Measurements from ENCODE around the gene RHBDD2. TPM values are rescaled to one million over a fixed set of nuclear protein-coding genes. Genes with fewer than 3 reads are reported as not detected.

Gene RHBDD2
- total and polyA plus RNA-seq, 9 of the 15 experiments (the other 6 are each of a cell fraction or from before 2014, with no cell fraction given): 3.3 to 36.7 (median 17.9) TPM

DNA sequence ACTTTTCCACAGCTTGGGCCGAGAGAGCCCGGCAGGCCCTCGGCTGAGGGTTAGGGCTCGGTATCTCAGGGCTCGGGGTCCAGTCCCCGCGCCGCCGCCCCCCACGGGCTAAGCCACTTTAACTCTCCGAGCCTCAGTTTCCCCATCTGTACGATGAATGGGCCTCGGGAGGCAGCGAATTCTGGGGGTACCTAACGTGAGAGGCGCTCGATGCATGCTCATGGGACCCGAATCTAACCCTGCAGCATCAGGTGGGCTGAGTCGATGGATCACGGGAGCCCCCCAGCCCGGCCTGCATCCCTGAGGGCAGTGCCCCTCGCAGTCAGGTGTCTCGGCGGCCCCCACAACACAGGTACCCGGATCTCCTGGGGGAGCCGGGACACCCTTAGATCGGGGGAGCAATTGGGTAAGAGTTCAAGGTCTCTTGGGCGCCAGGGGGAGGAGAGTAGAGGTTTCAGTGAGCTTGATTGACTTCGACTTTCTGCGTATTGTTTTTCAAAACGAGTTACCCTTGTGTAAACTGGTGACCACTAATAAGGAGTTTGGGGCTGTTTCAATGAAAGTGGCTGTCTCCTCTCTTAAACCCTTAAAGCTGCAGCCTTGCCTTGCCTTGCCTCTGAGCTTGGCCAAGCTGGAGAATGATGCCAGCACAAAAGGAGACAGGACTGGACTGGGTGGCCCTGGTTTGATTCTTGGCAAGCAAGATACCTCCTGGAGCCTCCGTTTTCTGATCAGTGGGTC, 36.8 kb downstream of the RHBDD2 start (continued):
- TF ChIP-seq, protein P1, sequence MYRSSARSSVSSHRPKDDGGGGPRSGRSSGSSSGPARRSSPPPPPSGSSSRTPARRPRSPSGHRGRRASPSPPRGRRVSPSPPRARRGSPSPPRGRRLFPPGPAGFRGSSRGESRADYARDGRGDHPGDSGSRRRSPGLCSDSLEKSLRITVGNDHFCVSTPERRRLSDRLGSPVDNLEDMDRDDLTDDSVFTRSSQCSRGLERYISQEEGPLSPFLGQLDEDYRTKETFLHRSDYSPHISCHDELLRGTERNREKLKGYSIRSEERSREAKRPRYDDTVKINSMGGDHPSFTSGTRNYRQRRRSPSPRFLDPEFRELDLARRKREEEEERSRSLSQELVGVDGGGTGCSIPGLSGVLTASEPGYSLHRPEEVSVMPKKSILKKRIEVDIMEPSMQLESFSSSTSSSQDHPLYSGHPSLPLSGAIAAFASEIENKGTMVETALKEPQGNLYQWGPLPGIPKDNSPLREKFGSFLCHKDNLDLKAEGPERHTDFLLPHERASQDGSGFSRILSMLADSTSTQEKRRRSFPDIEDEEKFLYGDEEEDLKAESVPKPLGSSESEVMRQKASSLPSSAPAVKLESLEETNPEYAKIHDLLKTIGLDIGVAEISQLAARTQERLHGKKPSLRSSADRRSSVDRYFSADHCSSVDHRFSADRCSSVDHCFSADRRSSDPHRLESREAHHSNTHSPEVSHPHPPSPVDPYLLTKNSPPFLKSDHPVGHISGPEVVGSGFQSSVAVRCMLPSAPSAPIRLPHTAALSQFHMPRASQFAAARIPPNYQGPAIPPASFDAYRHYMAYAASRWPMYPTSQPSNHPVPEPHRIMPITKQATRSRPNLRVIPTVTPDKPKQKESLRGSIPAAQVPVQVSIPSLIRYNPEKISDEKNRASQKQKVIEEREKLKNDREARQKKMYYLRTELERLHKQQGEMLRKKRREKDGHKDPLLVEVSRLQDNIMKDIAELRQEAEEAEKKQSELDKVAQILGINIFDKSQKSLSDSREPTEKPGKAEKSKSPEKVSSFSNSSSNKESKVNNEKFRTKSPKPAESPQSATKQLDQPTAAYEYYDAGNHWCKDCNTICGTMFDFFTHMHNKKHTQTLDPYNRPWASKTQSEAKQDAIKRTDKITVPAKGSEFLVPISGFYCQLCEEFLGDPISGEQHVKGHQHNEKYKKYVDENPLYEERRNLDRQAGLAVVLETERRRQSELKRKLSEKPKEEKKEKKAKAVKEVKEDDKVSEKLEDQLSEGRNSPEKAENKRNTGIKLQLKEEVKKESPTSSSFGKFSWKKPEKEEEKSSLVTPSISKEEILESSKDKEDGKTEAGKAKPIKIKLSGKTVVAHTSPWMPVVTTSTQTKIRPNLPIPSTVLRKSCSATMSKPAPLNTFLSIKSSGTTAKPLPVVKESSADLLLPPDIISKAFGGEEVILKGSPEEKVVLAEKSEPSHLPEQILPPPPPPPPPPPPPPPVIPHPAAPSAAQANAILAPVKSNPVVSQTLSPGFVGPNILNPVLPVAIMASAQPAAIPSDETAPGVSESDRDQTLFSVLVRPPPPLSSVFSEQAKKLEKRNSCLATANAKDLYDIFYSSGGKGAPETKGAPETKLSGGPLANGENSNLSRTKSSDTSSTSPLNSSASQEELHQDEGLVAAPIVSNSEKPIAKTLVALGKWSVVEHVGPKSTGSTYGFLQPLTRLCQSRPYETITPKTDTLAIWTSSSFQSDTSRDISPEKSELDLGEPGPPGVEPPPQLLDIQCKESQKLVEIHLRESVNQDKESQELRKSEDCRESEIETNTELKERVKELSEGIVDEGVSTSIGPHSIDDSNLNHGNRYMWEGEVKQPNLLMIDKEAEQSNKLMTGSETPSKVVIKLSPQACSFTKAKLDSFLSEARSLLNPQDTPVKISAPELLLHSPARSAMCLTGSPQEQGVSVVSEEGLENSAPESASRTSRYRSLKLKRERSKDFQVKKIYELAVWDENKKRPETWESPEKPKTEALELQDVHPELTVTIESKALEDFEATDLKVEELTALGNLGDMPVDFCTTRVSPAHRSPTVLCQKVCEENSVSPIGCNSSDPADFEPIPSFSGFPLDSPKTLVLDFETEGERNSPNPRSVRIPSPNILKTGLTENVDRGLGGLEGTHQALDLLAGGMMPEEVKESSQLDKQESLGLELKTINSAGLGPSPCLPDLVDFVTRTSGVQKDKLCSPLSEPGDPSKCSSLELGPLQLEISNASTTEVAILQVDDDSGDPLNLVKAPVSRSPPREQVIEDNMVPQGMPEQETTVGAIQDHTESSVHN (IDR thresholded peaks at IDR 0.05; ENCODE audit: borderline replicate concordance in 1 of 2, low read depth in 1 of 2): no peak
- TF ChIP-seq KLF6 (CRISPR knock-in tag; IDR thresholded peaks at IDR 0.05; ENCODE audit: borderline replicate concordance) (no peak), SLC30A9 (CRISPR knock-in tag; IDR thresholded peaks at IDR 0.05) (no peak), ZNF134 (CRISPR knock-in tag; conservative IDR thresholded peaks at IDR 0.05) (no peak), ZNF232 (CRISPR knock-in tag; IDR thresholded peaks at IDR 0.05) (peak; percentile 9; the same call in 1 of the 2 replicates), CHAMP1 (IDR thresholded peaks at IDR 0.05) (no peak), YY1 (IDR thresholded peaks at IDR 0.05; ENCODE audit: borderline replicate concordance in 1 of 3, control insufficient read depth in 1 of 3, extremely low read depth in 1 of 3, insufficient read depth in 3 of 3, insufficient read length in 1 of 3, insufficient replicate concordance in 2 of 3, low read depth in 1 of 3, low read length in 2 of 3) (no peak)
- TF ChIP-seq, protein P2, sequence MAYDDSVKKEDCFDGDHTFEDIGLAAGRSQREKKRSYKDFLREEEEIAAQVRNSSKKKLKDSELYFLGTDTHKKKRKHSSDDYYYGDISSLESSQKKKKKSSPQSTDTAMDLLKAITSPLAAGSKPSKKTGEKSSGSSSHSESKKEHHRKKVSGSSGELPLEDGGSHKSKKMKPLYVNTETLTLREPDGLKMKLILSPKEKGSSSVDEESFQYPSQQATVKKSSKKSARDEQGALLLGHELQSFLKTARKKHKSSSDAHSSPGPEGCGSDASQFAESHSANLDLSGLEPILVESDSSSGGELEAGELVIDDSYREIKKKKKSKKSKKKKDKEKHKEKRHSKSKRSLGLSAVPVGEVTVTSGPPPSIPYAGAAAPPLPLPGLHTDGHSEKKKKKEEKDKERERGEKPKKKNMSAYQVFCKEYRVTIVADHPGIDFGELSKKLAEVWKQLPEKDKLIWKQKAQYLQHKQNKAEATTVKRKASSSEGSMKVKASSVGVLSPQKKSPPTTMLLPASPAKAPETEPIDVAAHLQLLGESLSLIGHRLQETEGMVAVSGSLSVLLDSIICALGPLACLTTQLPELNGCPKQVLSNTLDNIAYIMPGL (CRISPR knock-in tag; IDR thresholded peaks at IDR 0.05): 0 out of 2 replicates have a peak, but pooled peaks have one; percentile 25
- TF ChIP-seq, protein P3, sequence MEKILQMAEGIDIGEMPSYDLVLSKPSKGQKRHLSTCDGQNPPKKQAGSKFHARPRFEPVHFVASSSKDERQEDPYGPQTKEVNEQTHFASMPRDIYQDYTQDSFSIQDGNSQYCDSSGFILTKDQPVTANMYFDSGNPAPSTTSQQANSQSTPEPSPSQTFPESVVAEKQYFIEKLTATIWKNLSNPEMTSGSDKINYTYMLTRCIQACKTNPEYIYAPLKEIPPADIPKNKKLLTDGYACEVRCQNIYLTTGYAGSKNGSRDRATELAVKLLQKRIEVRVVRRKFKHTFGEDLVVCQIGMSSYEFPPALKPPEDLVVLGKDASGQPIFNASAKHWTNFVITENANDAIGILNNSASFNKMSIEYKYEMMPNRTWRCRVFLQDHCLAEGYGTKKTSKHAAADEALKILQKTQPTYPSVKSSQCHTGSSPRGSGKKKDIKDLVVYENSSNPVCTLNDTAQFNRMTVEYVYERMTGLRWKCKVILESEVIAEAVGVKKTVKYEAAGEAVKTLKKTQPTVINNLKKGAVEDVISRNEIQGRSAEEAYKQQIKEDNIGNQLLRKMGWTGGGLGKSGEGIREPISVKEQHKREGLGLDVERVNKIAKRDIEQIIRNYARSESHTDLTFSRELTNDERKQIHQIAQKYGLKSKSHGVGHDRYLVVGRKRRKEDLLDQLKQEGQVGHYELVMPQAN (IDR thresholded peaks at IDR 0.05; ENCODE audit: borderline replicate concordance): peak; percentile 30; the same call in 1 of the 2 replicates

All from K562 (cell line).